Glutamatergic neuron (in vitro differentiated cells): ENCODE results near the gene TNFRSF1A. TPM values are rescaled to one million over a fixed set of nuclear protein-coding genes. Genes with fewer than 3 reads are reported as not detected.
"Not testable (repeated sequence)": the region's sequence is repeated elsewhere in the genome, so short reads cannot be mapped to it uniquely, and the experiment has no call there.

ENCODE experiments used
- DNase-seq: peaks from one replicate; pipeline ENCODE4 v3.0.0; 2022
- H3K27ac Mint-ChIP-seq: one replicate; pipeline ENCODE4 v1.8.0; 2020; ENCODE audit warnings: mild to moderate bottlenecking, mixed read lengths, inconsistent platforms; ENCODE audit not compliant: unreplicated experiment
- H3K27me3 Mint-ChIP-seq: one replicate; pipeline ENCODE4 v1.8.0; 2020; ENCODE audit warnings: mild to moderate bottlenecking, moderate library complexity, mixed read lengths, inconsistent platforms; ENCODE audit not compliant: unreplicated experiment
- H3K36me3 Mint-ChIP-seq: one replicate; pipeline ENCODE4 v1.8.0; 2020; ENCODE audit warnings: mild to moderate bottlenecking, mixed read lengths, inconsistent platforms; ENCODE audit not compliant: unreplicated experiment
- H3K4me1 Mint-ChIP-seq: one replicate; pipeline ENCODE4 v1.8.0; 2020; ENCODE audit warnings: mild to moderate bottlenecking, low read depth, mixed read lengths, inconsistent platforms; ENCODE audit not compliant: unreplicated experiment
- H3K4me3 Mint-ChIP-seq: one replicate; pipeline ENCODE4 v1.8.0; 2020; ENCODE audit warnings: mild to moderate bottlenecking, mixed read lengths, inconsistent platforms; ENCODE audit not compliant: unreplicated experiment
- H3K9me3 Mint-ChIP-seq: one replicate; pipeline ENCODE4 v1.8.0; 2020; ENCODE audit warnings: mild to moderate bottlenecking, moderate library complexity, mixed read lengths, inconsistent platforms; ENCODE audit not compliant: unreplicated experiment
- CTCF ChIP-seq: fragments of 200-600 bp; sonication (generic); IDR thresholded peaks from one replicate; pipeline ENCODE4 v1.5.0; 2021; ENCODE audit not compliant: partially characterized antibody, unreplicated experiment
- total RNA-seq: library from RNA; stranded (reverse); fragmentation: NEBNext Ultra II Directional; extraction: Animal tissue kit (Norgen Biotek cat#: 25700); gene quantifications from one replicate; pipeline ENCODE4 v1.2.1, GENCODE V29; 2021; ENCODE audit not compliant: unreplicated experiment

TNFRSF1A gene
- total RNA-seq, 1 donor from 2014 or later: 7.4 TPM

DNA sequence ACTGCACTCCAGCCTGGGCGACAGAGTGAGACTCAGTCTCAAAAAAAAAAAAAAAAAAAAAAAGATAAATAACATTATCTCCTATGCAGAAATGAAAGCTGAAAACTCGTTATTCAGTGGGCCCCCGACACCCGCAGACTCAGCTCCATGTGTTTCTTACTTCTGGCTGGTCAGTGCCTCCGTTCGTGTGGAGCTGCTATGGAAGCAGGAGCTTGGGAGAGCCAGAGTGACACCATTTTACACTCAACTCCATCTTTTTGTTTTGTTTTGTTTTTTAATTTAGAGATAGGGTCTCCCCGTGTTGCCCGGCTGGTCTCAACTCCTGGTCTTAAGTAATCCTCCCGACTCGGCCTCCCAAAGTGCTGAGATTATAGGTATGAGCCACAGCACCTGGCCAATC lies 44.7 kb downstream of the TNFRSF1A start:
- Mint-ChIP-seq H3K27me3 (no peaks in the 10 kb centered on the region), H3K4me3 (no peak overlapping the region), H3K36me3 (no peaks in the 10 kb centered on the region), H3K4me1 (no peaks in the 10 kb centered on the region), H3K27ac (no peak overlapping the region), H3K9me3 (peaks cover 2% of the 10 kb centered on the region)
- no peak for TF ChIP-seq CTCF
- DNase-seq: no peak

DNA sequence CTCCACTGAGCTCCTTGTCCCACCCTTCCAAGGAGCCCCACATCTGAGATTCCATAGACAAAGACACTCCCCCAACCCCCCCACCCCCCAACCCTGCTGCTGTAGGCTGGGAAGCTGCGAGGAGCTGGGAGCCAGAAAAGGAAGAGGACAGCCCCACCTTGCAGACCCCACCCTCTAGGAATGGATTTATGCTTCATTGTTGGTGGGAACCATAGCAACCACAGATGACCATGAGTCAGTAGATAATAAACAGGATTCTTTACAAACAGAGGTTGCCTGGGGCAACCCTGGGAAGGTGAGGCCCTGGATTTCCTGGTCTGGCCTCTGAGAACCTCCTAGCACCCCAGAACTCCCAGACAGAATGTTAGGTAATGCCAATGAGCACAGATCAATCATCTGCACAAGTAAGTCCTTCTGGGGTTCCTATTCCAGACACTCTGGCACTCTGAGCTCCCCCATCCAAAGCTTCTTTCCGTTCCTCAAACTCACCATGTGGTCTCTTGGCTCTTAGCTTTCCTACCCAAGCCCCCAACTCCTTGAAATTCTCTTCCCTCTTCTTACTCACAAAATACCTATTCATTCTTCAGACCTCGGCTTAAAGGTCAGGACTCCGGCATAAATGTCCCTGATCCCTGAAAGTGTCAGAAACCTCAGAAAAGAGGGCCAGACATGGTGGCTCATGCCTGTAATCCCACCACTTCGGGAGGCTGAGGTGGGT lies 46.6 kb downstream of the TNFRSF1A start:
- Mint-ChIP-seq H3K4me1 (no peaks in the 10 kb centered on the region), H3K27me3 (no peaks in the 10 kb centered on the region)

GRCh38 chr12:6294156-6295093 lies 47.5 kb downstream of the TNFRSF1A start:
- Mint-ChIP-seq H3K9me3 (peaks cover 7% of the 10 kb centered on the region), H3K4me3 (no peak overlapping the region), H3K27ac (no peak overlapping the region), H3K4me1 (no peaks in the 10 kb centered on the region), H3K36me3 (peaks cover 7% of the 10 kb centered on the region), H3K27me3 (peaks cover 3% of the 10 kb centered on the region)
- no peak for DNase-seq
- no peak for TF ChIP-seq CTCF

More for the DNA sequence above, 46.6 kb downstream of the TNFRSF1A start:
- H3K36me3 Mint-ChIP-seq: peaks cover 7% of the 10 kb centered on the region
- no peak overlapping the region for H3K4me3 Mint-ChIP-seq
- no peak for DNase-seq
- peaks cover 5% of the 10 kb centered on the region for H3K9me3 Mint-ChIP-seq
- no peak overlapping the region for H3K27ac Mint-ChIP-seq
- TF ChIP-seq CTCF: no peak

GRCh38 chr12:6292606-6293005 lies 49.3 kb downstream of the TNFRSF1A start:
- Mint-ChIP-seq H3K36me3 (peaks cover 7% of the 10 kb centered on the region), H3K27ac (no peak overlapping the region)

GRCh38 chr12:6289906-6290305 lies 52.0 kb downstream of the TNFRSF1A start:
- not testable (repeated sequence) for H3K27me3 Mint-ChIP-seq, H3K9me3 Mint-ChIP-seq, DNase-seq, H3K36me3 Mint-ChIP-seq, H3K4me1 Mint-ChIP-seq, H3K4me3 Mint-ChIP-seq, H3K27ac Mint-ChIP-seq

More at GRCh38 chr12:6292606-6293005, 49.3 kb downstream of the TNFRSF1A start:
- DNase-seq: no peak
- Mint-ChIP-seq H3K4me3 (no peak overlapping the region), H3K9me3 (peaks cover 7% of the 10 kb centered on the region), H3K4me1 (no peaks in the 10 kb centered on the region), H3K27me3 (peaks cover 3% of the 10 kb centered on the region)
- no peak for TF ChIP-seq CTCF

DNA sequence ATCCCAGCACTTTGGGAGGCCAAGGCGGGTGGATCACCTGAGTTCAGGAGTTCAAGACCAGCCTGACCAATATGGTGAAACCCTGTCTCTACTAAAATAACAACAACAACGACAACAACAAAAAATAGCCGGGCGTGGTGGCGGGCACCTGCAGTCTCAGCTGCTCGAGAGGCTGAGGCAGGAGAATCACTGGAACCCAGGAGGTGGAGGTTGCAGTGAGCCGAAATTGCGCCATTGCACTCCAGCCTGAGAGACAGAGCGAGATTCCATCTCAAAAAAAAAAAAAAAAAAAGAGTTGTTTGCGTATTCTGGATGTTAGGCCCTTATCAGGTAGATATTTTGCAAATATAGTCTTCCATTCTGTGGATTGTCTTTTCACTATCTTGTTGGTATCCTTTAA lies 52.8 kb downstream of the TNFRSF1A start:
- not testable (repeated sequence) for H3K27me3 Mint-ChIP-seq, H3K27ac Mint-ChIP-seq, H3K9me3 Mint-ChIP-seq, H3K36me3 Mint-ChIP-seq, H3K4me3 Mint-ChIP-seq, DNase-seq, H3K4me1 Mint-ChIP-seq
